Mammary epithelial cell (primary cell): ENCODE data around the gene GSTM5.
"Not testable (repeated sequence)": the region's sequence is repeated elsewhere in the genome, so short reads cannot be mapped to it uniquely, and the experiment has no call there.

ENCODE experiments used
- CTCF ChIP-seq, 2 donors: IDR thresholded peaks in 1 of 2; conservative IDR thresholded peaks in 1 of 2; 2 replicates each; pipeline ENCODE4 v1.5.1; 2011 to 2012; ENCODE audit warnings: inconsistent platforms in 2 of 2, low read length in 2 of 2, mild to moderate bottlenecking in 2 of 2, control low read depth in 1 of 2, low read depth in 1 of 2; ENCODE audit not compliant: insufficient read depth in 1 of 2; ENCODE audit errors: extremely low read depth in 1 of 2
- EZH2 ChIP-seq: IDR thresholded peaks from 2 replicates; pipeline ENCODE4 v1.6.1; 2012; ENCODE audit warnings: low read length, inconsistent platforms, borderline replicate concordance

DNA sequence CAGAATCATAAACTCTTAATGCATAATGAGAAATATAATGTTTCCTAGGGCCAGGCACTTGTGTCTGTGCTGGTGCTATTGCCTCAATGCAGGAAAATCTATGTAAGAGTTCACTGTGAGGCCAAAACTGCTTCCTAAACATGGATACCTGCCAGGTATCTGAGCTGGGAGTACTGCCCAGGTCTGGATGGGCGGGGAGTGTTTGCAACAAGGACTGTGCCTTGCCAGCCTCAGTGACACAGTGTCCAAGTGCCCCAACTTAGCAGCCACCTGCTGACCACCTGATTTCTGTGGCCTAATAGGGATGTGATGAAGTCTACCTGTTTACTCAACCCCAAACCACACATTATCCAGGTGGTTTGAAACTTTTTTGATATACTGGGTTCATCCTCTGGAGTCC is 26.7 kb upstream of the GSTM5 start:
- TF ChIP-seq EZH2; CTCF (conservative IDR thresholded peaks at IDR 0.05 in 1 of 2, IDR thresholded peaks at IDR 0.05 in 1 of 2; ENCODE audit: extremely low read depth in 1 of 2, insufficient read depth in 1 of 2, low read depth in 1 of 2, low read length in 2 of 2): not testable (repeated sequence)
